K562 (cell line): ENCODE data around the gene RASGEF1C. TPM values are rescaled to one million over a fixed set of nuclear protein-coding genes. Genes with fewer than 3 reads are reported as not detected.
A peak's percentile ranks its signal among the peaks of the same experiment; 100 is the strongest.

Experiments used
- BRF1 ChIP-seq: IDR thresholded peaks from 3 replicates; pipeline ENCODE4 v1.6.1; 2011; ENCODE audit warnings: borderline replicate concordance, mild to moderate bottlenecking; ENCODE audit not compliant: insufficient read length; ENCODE audit errors: extremely low read depth
- ETS2 ChIP-seq: IDR thresholded peaks from 2 replicates; pipeline ENCODE4 v1.6.1; 2016; ENCODE audit warnings: borderline replicate concordance, missing genetic modification characterization, mild to moderate bottlenecking, moderate library complexity, missing compliant biosample characterization; ENCODE audit not compliant: poor library complexity, severe bottlenecking
- EWSR1 ChIP-seq: fragments of 450-650 bp; IDR thresholded peaks from 2 replicates; pipeline ENCODE4 v1.6.1; 2018; ENCODE audit warnings: borderline replicate concordance, mild to moderate bottlenecking, low read depth, moderate library complexity; ENCODE audit not compliant: partially characterized antibody
- FOSL1 ChIP-seq: fragments of 200-800 bp; sonication (Bioruptor generic); conservative IDR thresholded peaks from 2 replicates; pipeline ENCODE4 v1.6.1; 2016; ENCODE audit warnings: missing genetic modification characterization, missing compliant biosample characterization
- FOXJ2 ChIP-seq: fragments of 200-800 bp; sonication (Bioruptor generic); IDR thresholded peaks from 2 replicates; pipeline ENCODE4 v1.6.1; 2016; ENCODE audit warnings: missing genetic modification characterization, missing compliant biosample characterization
- GATA2 ChIP-seq: sonication (generic); formaldehyde crosslinking; IDR thresholded peaks from 2 replicates; pipeline ENCODE4 v1.4.0; 2020; ENCODE audit warnings: mild to moderate bottlenecking, missing genetic modification reagents
- HCFC1 ChIP-seq: IDR thresholded peaks from 2 replicates; pipeline ENCODE4 v1.6.1; 2012; ENCODE audit warnings: low read depth, low read length, improper control_type of control experiment
- KDM4B ChIP-seq, 2 experiments: fragments of 450-650 bp in 1 of 2; sonication (generic) in 1 of 2; IDR thresholded peaks; 2 replicates each; pipeline ENCODE4 v1.6.1; 2016 to 2017; ENCODE audit warnings: borderline replicate concordance in 2 of 2, antibody characterized with exemption in 1 of 2, low read depth in 1 of 2, mild to moderate bottlenecking in 1 of 2
- KLF16 ChIP-seq: IDR thresholded peaks from 2 replicates; pipeline ENCODE4 v1.6.1; 2016; ENCODE audit warnings: antibody characterized with exemption
- NEUROD1 ChIP-seq: fragments of 150-350 bp; IDR thresholded peaks from 2 replicates; pipeline ENCODE4 v1.6.1; 2014; ENCODE audit warnings: borderline replicate concordance, low read length, low read depth; ENCODE audit not compliant: partially characterized antibody
- RBM25 ChIP-seq: fragments of 200-400 bp; formaldehyde crosslinking; IDR thresholded peaks from 2 replicates; pipeline ENCODE4 v1.6.1; 2018; ENCODE audit warnings: low read length, low read depth, moderate library complexity; ENCODE audit not compliant: severe bottlenecking
- RCOR1 ChIP-seq, 2 experiments: IDR thresholded peaks; 2 replicates each; pipeline ENCODE4 v1.6.1; 2012; ENCODE audit warnings: low read depth in 2 of 2, low read length in 2 of 2, borderline replicate concordance in 1 of 2, improper control_type of control experiment in 1 of 2
- TEAD1 ChIP-seq, 2 experiments: fragments of 450-650 bp in 1 of 2; sonication (generic) in 1 of 2; formaldehyde crosslinking; IDR thresholded peaks; 2 replicates each; pipeline versions ENCODE4 v1.4.0 to v1.8.0; 2020 to 2022; ENCODE audit warnings: mild to moderate bottlenecking in 2 of 2, missing genetic modification reagents in 1 of 2
- THRAP3 ChIP-seq: fragments of 450-650 bp; IDR thresholded peaks from 2 replicates; pipeline ENCODE4 v1.6.1; 2016; ENCODE audit warnings: mild to moderate bottlenecking, inconsistent platforms, borderline replicate concordance
- ZNF318 ChIP-seq, 2 experiments: fragments of 450-650 bp; IDR thresholded peaks; 2 replicates each; pipeline ENCODE4 v1.6.1; 2016; ENCODE audit warnings: mild to moderate bottlenecking in 2 of 2, borderline replicate concordance in 1 of 2, low read depth in 1 of 2, moderate library complexity in 1 of 2
- ZNF696 ChIP-seq: fragments of 250-450 bp; sonication (Bioruptor Pico); conservative IDR thresholded peaks from 2 replicates; pipeline ENCODE4 v1.4.0; 2020; ENCODE audit warnings: mild to moderate bottlenecking, moderate library complexity
- polyA plus RNA-seq, 8 experiments: library from polyadenylated mRNA; depleted of rRNA in 4 of 8; stranded (reverse) in 5 of 8; unstranded in 3 of 8; fragments of >200 nt; fragmentation: Nextera tagmentation in 2 of 8; fragmentation: Illumina TruSeq in 1 of 8; extraction: Ambion mirVana in 2 of 8; extraction: Trizol in 1 of 8; gene quantifications; 2 replicates each; pipeline versions ENCODE4 v1.2.1 to v1.2.3, GENCODE V29; 2011 to 2014; ENCODE audit warnings: inconsistent platforms in 1 of 8, missing spikeins in 1 of 8
- total RNA-seq, 7 experiments: library from RNA; depleted of rRNA in 6 of 7; stranded (reverse); fragments of >200 nt in 6 of 7; fragmentation: Illumina TruSeq in 2 of 7; extraction: Trizol in 2 of 7; gene quantifications; 2 replicates each; pipeline versions ENCODE4 v1.2.1 to v1.2.3, GENCODE V29; 2011 to 2021; ENCODE audit warnings: low replicate concordance in 1 of 7
- TF ChIP-seq, protein P1 (sequence below), 2 experiments: fragments of 250-450 bp in 1 of 2; fragments of 450-650 bp in 1 of 2; sonication (Bioruptor Pico) in 1 of 2; IDR thresholded peaks; 2 replicates each; pipeline versions ENCODE4 v1.6.1 to v1.8.0; 2016 to 2021; ENCODE audit warnings: mild to moderate bottlenecking in 2 of 2, moderate library complexity in 2 of 2, missing compliant biosample characterization in 1 of 2, missing genetic modification characterization in 1 of 2

Gene RASGEF1C
- total and polyA plus RNA-seq, 9 of the 15 experiments (the other 6 are each of a cell fraction or from before 2014, with no cell fraction given), result 0.04 to 1.1 (median 0.21) TPM; not detected in 4

- peak in 1 of 2 experiments; percentile 31; a peak in 1 of 4 replicates for TF ChIP-seq ZNF318 (IDR thresholded peaks at IDR 0.05; ENCODE audit: borderline replicate concordance in 1 of 2, low read depth in 1 of 2)
- TF ChIP-seq EWSR1, result no peak
- TF ChIP-seq KDM4B (IDR thresholded peaks at IDR 0.05; ENCODE audit: borderline replicate concordance in 2 of 2, low read depth in 1 of 2), result no peak
- TF ChIP-seq HCFC1, result no peak
- no peak for TF ChIP-seq THRAP3
- TF ChIP-seq, protein P1, sequence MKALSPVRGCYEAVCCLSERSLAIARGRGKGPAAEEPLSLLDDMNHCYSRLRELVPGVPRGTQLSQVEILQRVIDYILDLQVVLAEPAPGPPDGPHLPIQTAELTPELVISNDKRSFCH (CRISPR knock-in tag; IDR thresholded peaks at IDR 0.05), result no peak
- TF ChIP-seq, protein P1 (tag; IDR thresholded peaks at IDR 0.05), result peak; percentile 78
- no peak for TF ChIP-seq ETS2 (tag)
- TF ChIP-seq FOSL1 (tag), result no peak
- TF ChIP-seq GATA2 (CRISPR knock-in tag), result peak; percentile 64
- no peak for TF ChIP-seq RBM25
- TF ChIP-seq FOXJ2 (tag), result 0 out of 2 replicates have a peak, but pooled peaks have one; percentile 39
- peak; percentile 81 to 93; a peak in 3 of 4 replicates for TF ChIP-seq TEAD1 (CRISPR knock-in tag; IDR thresholded peaks at IDR 0.05)
- TF ChIP-seq BRF1, result no peak
- no peak for TF ChIP-seq NEUROD1
- no peak for TF ChIP-seq KLF16
- TF ChIP-seq ZNF696 (CRISPR knock-in tag), result no peak
- peak in 1 of 2 experiments; percentile 53; a peak in 1 of 4 replicates for TF ChIP-seq RCOR1 (IDR thresholded peaks at IDR 0.05; ENCODE audit: borderline replicate concordance in 1 of 2, low read depth in 2 of 2, low read length in 2 of 2)
Measured at GRCh38 chr5:180084638-180085561, 124.1 kb downstream of the RASGEF1C start (continued).
